Mesendoderm (in vitro differentiated cells): ENCODE data around the gene C2orf69.

Source experiments
- DNase-seq: peaks from one replicate; pipeline ENCODE4 v3.0.0; 2013
- H2AK5ac ChIP-seq: 2 replicates; pipeline ENCODE4 v1.6.1; 2013; ENCODE audit warnings: low read length, inconsistent platforms
- H2BK120ac ChIP-seq: 2 replicates; pipeline ENCODE4 v1.6.1; 2013; ENCODE audit warnings: low read depth, mild to moderate bottlenecking, low read length, moderate library complexity, mixed read lengths
- H2BK15ac ChIP-seq: replicated peaks from 2 replicates; pipeline ENCODE4 v1.6.1; 2013; ENCODE audit warnings: low read depth, mild to moderate bottlenecking, moderate library complexity
- H2BK5ac ChIP-seq: 2 replicates; pipeline ENCODE4 v1.6.1; 2013; ENCODE audit warnings: low read length, inconsistent platforms
- H3K18ac ChIP-seq: 2 replicates; pipeline ENCODE4 v1.6.1; 2013; ENCODE audit warnings: mild to moderate bottlenecking, low read length, mixed read lengths
- H3K23ac ChIP-seq: one replicate; pipeline ENCODE4 v1.6.1; 2013; ENCODE audit warnings: low read length
- H3K27ac ChIP-seq: 2 replicates; pipeline ENCODE4 v1.5.1; 2013; ENCODE audit warnings: low read depth, mild to moderate bottlenecking, inconsistent platforms, low read length, moderate library complexity
- H3K27me3 ChIP-seq: 2 replicates; pipeline ENCODE4 v1.6.1; 2013; ENCODE audit warnings: low read length, control low read depth, mild to moderate bottlenecking, inconsistent platforms; ENCODE audit not compliant: insufficient read depth, poor library complexity
- H3K36me3 ChIP-seq: 2 replicates; pipeline ENCODE4 v1.6.1; 2013; ENCODE audit warnings: low read length, inconsistent platforms; ENCODE audit not compliant: control insufficient read depth, insufficient read depth
- H3K4ac ChIP-seq: one replicate; pipeline ENCODE4 v1.6.1; 2013; ENCODE audit warnings: low read depth, mild to moderate bottlenecking, low read length, moderate library complexity
- H3K4me1 ChIP-seq: 2 replicates; pipeline ENCODE4 v1.6.1; 2013; ENCODE audit warnings: low read depth, low read length, inconsistent platforms; ENCODE audit not compliant: control insufficient read depth
- H3K4me2 ChIP-seq: 2 replicates; pipeline ENCODE4 v1.6.1; 2013; ENCODE audit warnings: low read length
- H3K4me3 ChIP-seq: 2 replicates; pipeline ENCODE4 v1.5.1; 2013; ENCODE audit warnings: mild to moderate bottlenecking, low read length
- H3K56ac ChIP-seq: one replicate; pipeline ENCODE4 v1.6.1; 2013; ENCODE audit warnings: low read length
- H3K79me1 ChIP-seq: 2 replicates; pipeline ENCODE4 v1.6.1; 2013; ENCODE audit warnings: low read length, inconsistent platforms
- H3K79me2 ChIP-seq: 2 replicates; pipeline ENCODE4 v1.6.1; 2013; ENCODE audit warnings: mild to moderate bottlenecking, low read length; ENCODE audit not compliant: control insufficient read depth, insufficient read depth
- H3K9ac ChIP-seq: 2 replicates; pipeline ENCODE4 v1.6.1; 2013; ENCODE audit warnings: low read length, inconsistent platforms
- H4K5ac ChIP-seq: one replicate; pipeline ENCODE4 v1.6.1; 2013; ENCODE audit warnings: low read length
- H4K8ac ChIP-seq: one replicate; pipeline ENCODE4 v1.6.1; 2013; ENCODE audit warnings: low read depth, mild to moderate bottlenecking, control low read depth, low read length, moderate library complexity
- WGBS: extraction: QIAGEN DNeasy Blood & Tissue Kit; methylation state at CpG from one replicate; pipeline ENCODE4 v1.1.7; 2013; ENCODE audit warnings: low lambda C conversion rate, missing lambda C conversion rate; ENCODE audit not compliant: insufficient coverage; ENCODE audit errors: extremely low coverage; 5-methylcytosine and 5-hydroxymethylcytosine counted together

The C2orf69 gene

DNA sequence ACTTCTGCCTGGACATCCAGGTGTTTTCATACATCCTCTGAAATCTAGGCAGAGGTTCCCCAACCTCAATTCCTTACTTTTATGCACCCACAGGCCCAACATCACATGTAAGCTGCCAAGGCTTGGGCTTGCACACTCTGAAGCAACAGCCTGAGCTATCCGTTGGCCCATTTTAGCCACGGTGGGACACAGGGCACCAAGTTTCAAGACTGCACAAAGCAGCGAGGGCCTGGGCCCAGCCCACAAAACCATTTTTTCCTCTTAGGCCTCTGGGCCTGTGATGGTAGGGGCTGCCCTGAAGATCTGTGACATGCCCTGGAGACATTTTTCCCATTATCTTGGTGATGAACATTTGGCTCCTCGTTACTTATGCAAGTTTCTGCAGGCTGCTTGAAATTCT lies 5.9 kb downstream of the C2orf69 start:
- Histone ChIP-seq H3K4me3 (no peak overlapping the region), H2BK15ac (no peak overlapping the region), H3K79me1 (peaks cover 8% of the 10 kb centered on the region), H2AK5ac (no peak overlapping the region), H2BK5ac (no peak overlapping the region), H3K36me3 (no peaks in the 10 kb centered on the region), H3K56ac (no peak overlapping the region), H2BK120ac (no peak overlapping the region), H3K4me2 (no peak overlapping the region), H3K4ac (no peak overlapping the region), H3K9ac (no peak overlapping the region), H3K79me2 (peaks cover 65% of the 10 kb centered on the region), H4K5ac (no peak overlapping the region), H3K27ac (no peak overlapping the region), H3K27me3 (no peaks in the 10 kb centered on the region), H4K8ac (no peak overlapping the region), H3K4me1 (no peaks in the 10 kb centered on the region), H3K18ac (no peak overlapping the region), H3K23ac (no peak overlapping the region)
- no CpG with 5 or more reads among the region's 4 CpGs for WGBS
- peak; percentile 26 for DNase-seq

DNA sequence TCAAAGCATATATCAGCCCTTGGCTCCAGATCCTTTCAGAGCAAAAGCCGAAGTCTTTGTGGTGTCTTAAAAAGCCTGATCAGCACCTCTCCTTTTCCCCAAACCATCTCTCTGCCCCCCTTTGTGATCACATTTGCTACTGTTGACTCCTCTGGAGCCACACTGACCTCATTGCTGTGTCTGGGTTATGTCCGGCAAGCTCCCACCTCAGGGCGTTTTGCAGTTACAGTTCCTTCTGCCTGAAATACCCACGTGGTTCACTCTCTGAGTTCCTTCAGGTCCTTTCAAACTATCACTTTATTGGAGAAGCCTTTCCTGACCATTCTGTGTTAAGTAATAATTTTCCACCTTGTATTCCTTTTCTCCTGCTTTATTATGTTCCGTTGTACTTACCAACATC lies 11.8 kb downstream of the C2orf69 start:
- no CpG with 5 or more reads among the region's 5 CpGs for WGBS
- H3K36me3 ChIP-seq = no peaks in the 10 kb centered on the region
- peak; percentile 66 for DNase-seq

DNA sequence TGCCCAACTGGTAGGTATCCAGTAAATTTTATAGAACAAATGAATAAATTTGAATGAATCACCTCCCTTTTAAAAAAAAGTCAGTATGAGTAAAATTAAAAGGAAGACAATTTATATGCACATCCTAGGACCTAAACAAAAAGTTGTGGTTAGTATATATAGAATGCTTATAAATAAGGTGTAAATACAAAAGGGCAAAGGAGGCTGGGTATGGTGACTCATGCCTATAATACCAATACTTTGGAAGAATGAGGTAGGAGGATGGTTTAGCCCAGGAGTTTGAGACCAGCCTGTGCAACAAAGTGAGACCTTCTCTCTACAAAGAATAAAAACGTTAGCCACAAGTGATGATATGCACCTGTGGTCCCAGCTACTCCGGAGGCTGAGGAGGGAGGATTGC lies 12.8 kb downstream of the C2orf69 start:
- Histone ChIP-seq H3K4me1 (no peaks in the 10 kb centered on the region), H3K4me2 (no peak overlapping the region), H3K79me2 (peaks cover 24% of the 10 kb centered on the region), H2BK5ac (no peak overlapping the region), H3K18ac (no peak overlapping the region), H3K4me3 (no peak overlapping the region), H3K56ac (no peak overlapping the region), H4K8ac (no peak overlapping the region), H4K5ac (no peak overlapping the region), H2AK5ac (no peak overlapping the region), H3K4ac (no peak overlapping the region), H2BK15ac (no peak overlapping the region), H3K23ac (no peak overlapping the region), H3K27me3 (no peaks in the 10 kb centered on the region), H3K79me1 (peaks cover 9% of the 10 kb centered on the region), H2BK120ac (no peak overlapping the region), H3K36me3 (no peaks in the 10 kb centered on the region), H3K27ac (no peak overlapping the region), H3K9ac (no peak overlapping the region)
- no peak for DNase-seq
- no CpG with 5 or more reads among the region's 2 CpGs for WGBS

More for the DNA sequence above, 11.8 kb downstream of the C2orf69 start:
- Histone ChIP-seq H3K9ac (no peak overlapping the region), H3K79me1 (peaks cover 9% of the 10 kb centered on the region), H3K4me3 (no peak overlapping the region), H3K4me1 (no peaks in the 10 kb centered on the region), H3K56ac (no peak overlapping the region), H3K27me3 (no peaks in the 10 kb centered on the region), H3K23ac (no peak overlapping the region), H4K8ac (no peak overlapping the region), H3K79me2 (peaks cover 30% of the 10 kb centered on the region), H4K5ac (no peak overlapping the region), H3K27ac (no peak overlapping the region), H3K18ac (no peak overlapping the region), H2BK5ac (no peak overlapping the region), H2BK120ac (no peak overlapping the region), H3K4me2 (no peak overlapping the region), H2BK15ac (no peak overlapping the region), H2AK5ac (no peak overlapping the region), H3K4ac (no peak overlapping the region)

DNA sequence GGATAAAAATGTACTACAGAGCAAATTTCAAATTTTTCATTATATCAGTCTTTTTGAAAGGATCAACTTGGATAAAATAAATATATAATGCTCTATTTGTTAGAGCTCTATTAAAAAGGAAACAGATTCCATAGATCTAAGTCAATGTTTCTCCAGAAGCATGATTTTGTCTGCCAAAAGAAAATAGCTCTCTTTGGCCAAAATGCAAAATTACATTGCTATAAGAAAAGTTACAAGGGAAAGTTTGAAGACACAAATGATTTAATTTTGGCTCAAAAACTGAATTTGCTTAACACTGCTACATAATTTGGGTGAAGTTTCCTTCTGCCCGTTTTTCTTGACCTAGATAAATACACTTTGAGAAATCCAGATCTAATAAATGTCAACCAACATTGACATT lies 15.7 kb downstream of the C2orf69 start:
- H2AK5ac ChIP-seq = no peak overlapping the region
- no peak overlapping the region for H4K8ac ChIP-seq
- H3K9ac ChIP-seq = no peak overlapping the region
- no peak overlapping the region for H3K18ac ChIP-seq
- H3K79me2 ChIP-seq = peaks cover 12% of the 10 kb centered on the region
- no peak overlapping the region for H2BK5ac ChIP-seq
- H3K4ac ChIP-seq = no peak overlapping the region
- H2BK15ac ChIP-seq = no peak overlapping the region
- no peak overlapping the region for H3K23ac ChIP-seq
- H3K27ac ChIP-seq = no peak overlapping the region
- H4K5ac ChIP-seq = no peak overlapping the region
- no CpG with 5 or more reads among the region's 1 CpG for WGBS
- H3K79me1 ChIP-seq = peaks cover 4% of the 10 kb centered on the region
- DNase-seq = no peak
- no peak overlapping the region for H3K4me2 ChIP-seq
- no peaks in the 10 kb centered on the region for H3K27me3 ChIP-seq
- no peaks in the 10 kb centered on the region for H3K4me1 ChIP-seq
- H3K4me3 ChIP-seq = no peak overlapping the region
- H3K36me3 ChIP-seq = no peaks in the 10 kb centered on the region
- H2BK120ac ChIP-seq = no peak overlapping the region
- H3K56ac ChIP-seq = no peak overlapping the region

DNA sequence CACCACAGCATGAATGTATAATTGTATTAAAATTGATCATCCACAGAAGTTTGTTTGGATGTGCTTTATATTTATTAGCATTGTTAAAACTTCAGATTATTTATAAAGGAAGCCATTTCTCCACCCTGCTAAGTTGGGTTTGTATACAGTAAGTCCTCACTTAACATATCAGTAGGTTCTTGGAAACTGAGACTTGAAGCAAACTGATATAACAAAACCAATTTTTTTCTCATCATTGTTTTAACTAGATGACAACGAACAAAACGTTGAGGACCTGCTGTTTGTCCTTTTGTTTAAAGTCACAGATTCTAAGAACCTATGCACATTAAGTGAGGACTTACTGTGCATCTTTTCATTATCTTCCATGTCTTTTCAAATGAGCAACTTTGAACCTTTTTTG lies 17.1 kb downstream of the C2orf69 start:
- H3K4me1 ChIP-seq = no peaks in the 10 kb centered on the region
- no peak overlapping the region for H3K4me2 ChIP-seq
- H4K8ac ChIP-seq = no peak overlapping the region
- H2BK120ac ChIP-seq = no peak overlapping the region
- no peak overlapping the region for H2AK5ac ChIP-seq
- no peak overlapping the region for H2BK15ac ChIP-seq
- H2BK5ac ChIP-seq = no peak overlapping the region
- no peak overlapping the region for H3K27ac ChIP-seq
- no CpG with 5 or more reads among the region's 2 CpGs for WGBS
- no peak overlapping the region for H3K18ac ChIP-seq
- peaks cover 3% of the 10 kb centered on the region for H3K79me1 ChIP-seq
- no peak overlapping the region for H3K4me3 ChIP-seq
- no peaks in the 10 kb centered on the region for H3K27me3 ChIP-seq
- H4K5ac ChIP-seq = no peak overlapping the region
- H3K36me3 ChIP-seq = peaks cover 1% of the 10 kb centered on the region
- DNase-seq = no peak
- H3K79me2 ChIP-seq = peaks cover 4% of the 10 kb centered on the region
- H3K23ac ChIP-seq = no peak overlapping the region
- H3K56ac ChIP-seq = no peak overlapping the region
- no peak overlapping the region for H3K4ac ChIP-seq
- H3K9ac ChIP-seq = no peak overlapping the region

DNA sequence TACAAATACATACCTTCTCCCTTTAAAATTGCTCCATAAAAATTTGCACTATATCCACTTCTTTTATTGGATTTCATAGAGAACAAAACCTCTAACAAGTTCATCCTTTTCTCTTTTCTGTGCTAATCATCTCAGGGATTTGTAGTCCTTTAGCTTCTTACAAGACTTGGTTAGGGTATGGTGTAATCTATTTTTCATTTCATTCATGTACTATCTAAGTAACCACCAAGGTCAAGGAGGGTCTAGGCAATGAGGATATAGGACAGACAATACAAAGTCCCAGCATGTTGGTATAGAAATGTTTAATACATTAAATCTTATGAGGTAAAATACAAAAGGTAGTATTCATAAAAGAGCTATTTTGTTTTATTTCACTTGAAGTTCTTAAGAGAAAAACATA lies 17.5 kb downstream of the C2orf69 start:
- no peak for DNase-seq
- no peak overlapping the region for H4K5ac ChIP-seq
- no peak overlapping the region for H2BK120ac ChIP-seq
- H2AK5ac ChIP-seq = no peak overlapping the region
- peaks cover 3% of the 10 kb centered on the region for H3K79me1 ChIP-seq
- no peak overlapping the region for H3K56ac ChIP-seq
- no peaks in the 10 kb centered on the region for H3K4me1 ChIP-seq
- H3K9ac ChIP-seq = no peak overlapping the region
- H3K4ac ChIP-seq = no peak overlapping the region
- H3K23ac ChIP-seq = no peak overlapping the region
- H3K4me2 ChIP-seq = no peak overlapping the region
- H3K18ac ChIP-seq = no peak overlapping the region
- H3K4me3 ChIP-seq = no peak overlapping the region
- peaks cover 4% of the 10 kb centered on the region for H3K79me2 ChIP-seq
- no peak overlapping the region for H3K27ac ChIP-seq
- H2BK15ac ChIP-seq = no peak overlapping the region
- H2BK5ac ChIP-seq = no peak overlapping the region
- no peaks in the 10 kb centered on the region for H3K27me3 ChIP-seq
- H3K36me3 ChIP-seq = peaks cover 1% of the 10 kb centered on the region
- no peak overlapping the region for H4K8ac ChIP-seq
